Measurements from ENCODE around the gene TCEANC2. TPM values are rescaled to one million over a fixed set of nuclear protein-coding genes. Genes with fewer than 3 reads are reported as not detected.
"Not testable (repeated sequence)": the region's sequence is repeated elsewhere in the genome, so short reads cannot be mapped to it uniquely, and the experiment has no call there.

TCEANC2 gene
- total RNA-seq (2014; rRNA removed; shearing (Covaris generic)): 3.0 and 5.7 TPM in 2 replicates

GRCh38 chr1:54052934-54053744 is at the start of gene TCEANC2, which contains the start of gene TMEM59:
Gene TCEANC2, plus strand, starts transcription at chr1:54053608. Its CDS starts 815 bp downstream, at chr1:54054423.
Gene TMEM59, minus strand, starts transcription at chr1:54053204. Its CDS starts 16 bp downstream, at chr1:54053188.
- in situ Hi-C loops (cut with HindIII; ENCODE audit: low sequenced_read_pairs): no loop called here

DNA sequence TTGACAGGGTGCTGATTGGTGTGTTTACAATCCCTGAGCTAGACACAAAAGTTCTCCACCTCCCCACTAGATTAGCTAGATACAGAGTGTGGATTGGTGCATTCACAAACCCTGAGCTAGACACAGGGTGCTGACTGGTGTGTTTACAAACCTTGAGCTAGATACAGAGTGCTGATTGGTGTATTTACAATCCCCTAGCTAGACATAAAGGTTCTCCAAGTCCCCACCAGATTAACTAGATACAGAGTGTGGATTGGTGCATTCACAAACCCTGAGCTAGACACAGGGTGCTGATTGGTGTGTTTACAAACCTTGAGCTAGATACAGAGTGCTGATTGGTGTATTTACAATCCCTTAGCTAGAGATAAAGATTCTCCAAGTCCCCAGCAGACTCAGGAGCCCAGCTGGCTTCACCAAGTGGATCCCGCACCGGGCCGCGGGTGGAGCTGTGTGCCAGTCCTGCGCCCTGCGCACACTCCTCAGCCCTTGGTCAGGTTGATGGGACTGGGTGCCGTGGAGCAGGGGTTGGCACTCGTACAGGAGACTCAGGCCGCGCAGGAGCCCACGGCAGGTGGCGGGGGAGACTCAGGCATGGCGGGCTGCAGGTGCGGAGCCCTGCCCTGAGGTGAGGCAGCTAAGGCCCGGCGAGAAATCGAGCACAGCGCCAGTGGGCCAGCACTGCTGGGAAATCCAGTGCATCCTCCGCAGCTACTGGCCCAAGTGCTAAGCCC is 49.5 kb upstream of the TCEANC2 start:
- DNase-seq (ENCODE audit: low spot score); in situ Hi-C loops (cut with HindIII; ENCODE audit: low sequenced_read_pairs): not testable (repeated sequence)

More at GRCh38 chr1:54052934-54053744, at the start of gene TCEANC2, which contains the start of gene TMEM59:
- peak; percentile 99 for DNase-seq (ENCODE audit: low spot score)

DNA sequence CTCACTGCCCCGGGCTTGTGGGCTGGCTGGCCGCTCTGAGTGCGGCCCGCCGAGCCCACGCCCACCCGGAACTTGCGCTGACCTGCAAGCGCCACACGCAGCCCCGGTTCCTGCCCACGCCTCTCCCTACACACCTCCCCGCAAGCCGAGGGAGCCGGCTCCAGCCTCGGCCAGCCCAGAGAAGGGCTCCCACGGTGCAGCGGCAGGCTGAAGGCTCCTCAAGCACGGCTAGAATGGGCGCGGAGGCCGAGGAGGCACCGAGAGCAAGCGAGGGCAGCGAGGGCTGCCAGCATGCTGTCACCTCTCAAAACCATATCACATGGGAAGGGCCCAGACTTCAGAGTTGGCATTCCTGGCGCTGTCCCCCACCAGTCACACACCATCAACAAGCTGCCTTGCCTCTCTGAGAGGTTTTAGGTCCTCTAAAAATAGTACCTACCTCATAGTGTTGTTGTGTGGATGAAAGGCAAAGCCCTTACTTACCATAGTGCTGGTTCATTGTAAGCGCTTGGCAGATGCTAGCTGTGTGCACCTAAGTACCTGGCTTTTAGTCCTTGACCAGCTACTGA is 48.8 kb upstream of the TCEANC2 start:
- no peak for DNase-seq (ENCODE audit: low spot score)

GRCh38 chr1:54006508-54006907 is 46.9 kb upstream of the TCEANC2 start:
- in situ Hi-C loops (cut with HindIII; ENCODE audit: low sequenced_read_pairs): no loop called here
- no peak for DNase-seq (ENCODE audit: low spot score)

More for the DNA sequence above, 48.8 kb upstream of the TCEANC2 start:
- in situ Hi-C loops (cut with HindIII; ENCODE audit: low sequenced_read_pairs): no loop called here

DNA sequence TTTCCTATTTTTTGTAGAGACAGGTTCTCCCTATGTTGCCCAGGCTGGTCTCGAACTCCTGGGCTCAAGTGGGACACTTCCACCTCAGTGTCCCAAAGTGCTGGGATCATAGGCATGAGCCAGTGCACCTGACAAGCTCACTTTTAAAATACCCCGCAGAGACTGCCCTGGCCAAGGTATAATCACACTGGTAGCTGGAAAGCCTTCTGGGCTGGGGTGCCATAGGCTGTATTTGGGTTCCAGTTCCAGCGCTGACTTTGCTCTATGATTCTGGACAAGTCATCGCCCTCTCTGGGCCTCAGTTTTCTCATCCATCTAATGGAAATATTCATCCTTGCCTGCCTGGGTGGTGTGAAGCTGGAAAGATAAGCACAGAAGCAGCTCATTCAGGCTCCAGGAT is 45.8 kb upstream of the TCEANC2 start:
- DNase-seq (ENCODE audit: low spot score): no peak
- in situ Hi-C loops (cut with HindIII; ENCODE audit: low sequenced_read_pairs): no loop called here

DNA sequence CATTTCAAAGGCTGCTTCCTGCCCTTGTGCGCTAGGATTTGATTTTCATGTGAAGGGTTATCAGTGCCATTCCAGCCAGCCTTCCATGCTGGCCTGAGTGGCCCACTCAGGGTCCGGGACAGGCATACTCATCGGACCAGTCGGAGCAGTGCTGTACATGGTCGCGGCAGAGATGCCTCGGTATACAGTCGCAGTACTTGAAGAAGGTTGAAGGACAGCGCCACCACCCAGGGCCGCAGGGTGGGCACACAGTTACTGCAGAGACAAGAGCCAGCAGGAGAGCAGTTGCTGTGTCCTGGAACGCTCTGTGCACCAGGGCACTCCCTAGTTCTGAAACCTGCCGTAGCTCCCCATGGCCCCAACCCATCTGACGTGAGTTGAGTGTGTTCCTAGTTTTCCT is 44.5 kb upstream of the TCEANC2 start:
- in situ Hi-C loops (cut with HindIII; ENCODE audit: low sequenced_read_pairs): no loop called here
- no peak for DNase-seq (ENCODE audit: low spot score)

GRCh38 chr1:54009406-54009805 is 44.0 kb upstream of the TCEANC2 start:
- in situ Hi-C loops (cut with HindIII; ENCODE audit: low sequenced_read_pairs): no loop called here
- DNase-seq (ENCODE audit: low spot score): no peak

- DNase-seq (ENCODE audit: low spot score): no peak
- in situ Hi-C loops (cut with HindIII; ENCODE audit: low sequenced_read_pairs): no loop called here
These were observed 42.8 kb upstream of the TCEANC2 start for GRCh38 chr1:54010415-54011117.

DNA sequence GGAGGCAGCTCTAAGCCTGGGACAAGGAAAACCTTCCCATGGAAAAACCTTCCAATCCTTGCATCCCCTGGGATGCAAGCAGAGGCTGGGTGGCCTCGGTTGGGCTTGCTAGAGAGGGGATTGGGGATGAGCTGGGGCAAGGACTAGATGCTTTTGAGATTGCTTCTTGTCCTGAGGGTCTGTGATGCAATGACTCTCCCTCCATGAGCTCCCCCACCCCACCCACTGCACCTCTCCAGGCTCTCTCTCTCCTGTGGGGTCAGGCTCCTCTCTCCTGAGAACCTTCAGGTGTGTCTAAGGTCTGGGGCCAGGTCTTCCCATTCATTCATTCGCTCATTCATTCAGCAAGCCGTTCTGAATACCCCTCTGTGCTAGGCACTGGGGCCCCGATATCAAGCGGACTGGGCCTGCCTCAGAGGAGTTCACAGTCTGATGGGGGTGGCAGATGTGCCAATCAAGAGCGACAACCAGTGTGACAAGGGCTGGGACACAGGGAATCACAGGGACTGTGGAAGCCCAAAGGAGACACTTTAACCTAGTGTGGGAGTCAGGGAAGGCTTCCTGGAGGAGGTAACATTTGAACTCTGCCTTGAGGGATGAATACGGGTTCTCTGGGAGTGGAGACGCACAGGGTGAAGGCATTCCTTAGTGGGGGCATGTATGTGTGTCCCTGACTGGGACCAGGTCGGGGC is 41.9 kb upstream of the TCEANC2 start:
- in situ Hi-C loops (cut with HindIII; ENCODE audit: low sequenced_read_pairs): no loop called here
- no peak for DNase-seq (ENCODE audit: low spot score)

- DNase-seq (ENCODE audit: low spot score): no peak
- in situ Hi-C loops (cut with HindIII; ENCODE audit: low sequenced_read_pairs): no loop called here
These were observed 41.4 kb upstream of the TCEANC2 start for GRCh38 chr1:54012008-54012325.

- no peak for DNase-seq (ENCODE audit: low spot score)
- in situ Hi-C loops (cut with HindIII; ENCODE audit: low sequenced_read_pairs): no loop called here
These were observed 40.5 kb upstream of the TCEANC2 start for GRCh38 chr1:54012863-54013262.

GRCh38 chr1:54013393-54014008 is 39.9 kb upstream of the TCEANC2 start:
- in situ Hi-C loops (cut with HindIII; ENCODE audit: low sequenced_read_pairs): no loop called here
- DNase-seq (ENCODE audit: low spot score): no peak

DNA sequence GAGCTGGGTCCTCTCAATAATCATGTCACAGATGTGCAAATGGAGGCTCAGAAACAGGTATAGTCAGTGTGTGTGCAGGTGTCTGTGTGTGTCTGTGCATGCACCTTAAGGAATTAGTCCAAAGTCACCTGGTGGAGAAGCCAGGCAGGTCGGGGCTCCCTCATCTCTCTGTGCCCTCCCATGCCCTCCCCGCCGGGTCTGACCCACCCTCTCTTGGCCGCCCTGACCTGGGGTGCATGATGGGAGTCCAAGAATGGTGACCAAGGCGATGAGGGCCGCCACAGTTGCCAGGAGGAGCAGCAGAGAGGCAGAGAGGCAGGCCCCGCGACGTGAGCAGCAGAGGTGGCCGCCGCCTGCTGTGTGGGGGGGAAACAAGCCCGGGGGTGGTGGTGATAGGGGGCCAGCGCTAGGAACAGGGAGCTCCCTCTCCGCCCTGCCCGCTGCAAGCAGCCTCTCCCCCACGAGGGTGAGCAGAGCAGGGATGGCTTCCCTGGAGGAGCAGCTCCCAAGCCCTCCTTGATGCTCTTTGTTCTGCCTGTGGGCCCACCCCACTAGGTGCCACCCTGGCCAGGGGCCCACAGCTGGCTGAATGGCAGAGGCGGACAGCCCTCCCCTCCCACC is 39.3 kb upstream of the TCEANC2 start:
- in situ Hi-C loops (cut with HindIII; ENCODE audit: low sequenced_read_pairs): no loop called here
- no peak for DNase-seq (ENCODE audit: low spot score)

DNA sequence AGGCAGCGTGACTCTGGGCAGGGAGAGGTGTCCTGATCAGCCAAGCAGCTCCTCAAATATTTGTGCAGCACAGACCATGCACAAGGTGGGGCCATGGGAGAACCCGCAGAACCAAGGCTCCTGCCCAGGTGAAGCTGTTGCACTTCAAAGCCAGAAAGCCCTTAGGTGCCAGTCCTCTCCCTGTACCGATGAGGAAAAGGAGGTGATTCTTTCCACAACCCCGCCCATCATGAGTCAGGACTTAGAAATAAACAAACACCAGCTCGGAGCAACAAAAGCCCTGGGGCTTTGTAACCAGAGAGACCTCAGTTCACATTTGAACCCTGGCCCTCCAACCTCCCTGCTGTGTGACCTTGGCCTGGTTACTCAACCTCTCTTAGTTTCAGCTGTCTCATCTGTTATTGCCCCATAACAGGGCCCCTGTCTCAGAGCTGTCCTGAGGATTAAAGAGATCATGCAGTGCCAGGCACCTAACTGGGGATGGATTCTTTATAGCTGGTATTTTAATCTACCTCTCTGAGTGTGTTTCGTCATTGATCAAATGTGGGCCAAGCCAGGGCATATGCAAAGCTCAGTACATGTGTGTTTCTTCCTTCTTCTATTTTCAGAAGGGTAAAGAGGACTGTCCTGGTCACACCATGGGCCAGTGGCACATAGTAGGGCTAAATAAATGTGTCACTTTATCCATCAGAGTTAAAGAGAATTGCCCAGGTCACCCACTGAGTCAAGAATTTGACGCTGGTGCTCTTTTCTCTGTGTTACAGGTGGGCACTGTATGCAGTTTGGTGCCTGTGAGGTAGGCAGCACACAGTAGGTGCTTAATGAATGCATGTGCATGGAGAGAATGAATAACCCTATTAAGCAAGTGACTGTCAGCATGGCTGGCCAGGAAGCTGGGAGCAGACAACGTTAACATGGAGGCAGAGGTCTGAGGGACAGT is 36.8 kb upstream of the TCEANC2 start:
- in situ Hi-C loops (cut with HindIII; ENCODE audit: low sequenced_read_pairs): no loop called here
- no peak for DNase-seq (ENCODE audit: low spot score)

GRCh38 chr1:54017979-54018378 is 35.4 kb upstream of the TCEANC2 start, which contains the start of gene LDLRAD1:
Gene LDLRAD1, minus strand, starts transcription at chr1:54018186. Its CDS starts 74 bp downstream, at chr1:54018112.
- no peak for DNase-seq (ENCODE audit: low spot score)

DNA sequence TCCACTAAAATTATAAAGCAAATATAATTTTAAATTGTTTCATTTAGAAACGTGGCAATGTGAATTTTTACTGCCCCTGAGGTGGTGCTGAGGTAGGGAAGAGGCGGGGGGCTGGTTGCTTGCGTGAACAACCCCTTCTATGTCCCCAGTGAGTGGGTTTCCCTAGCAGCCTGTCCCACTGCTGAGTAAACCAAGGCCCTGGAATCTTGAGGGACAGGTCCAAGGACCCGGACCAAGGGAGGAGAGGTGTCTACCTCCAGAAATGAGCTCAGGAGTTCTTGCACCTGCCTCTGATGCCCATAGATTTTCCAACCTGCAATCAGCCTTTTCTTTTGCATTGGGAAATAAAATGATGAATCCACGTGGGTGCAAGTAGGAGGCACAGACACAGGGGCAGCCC is 34.8 kb upstream of the TCEANC2 start:
- in situ Hi-C loops (cut with HindIII; ENCODE audit: low sequenced_read_pairs): no loop called here

More at GRCh38 chr1:54017979-54018378, 35.4 kb upstream of the TCEANC2 start, which contains the start of gene LDLRAD1:
- in situ Hi-C loops (cut with HindIII; ENCODE audit: low sequenced_read_pairs): no loop called here

More for the DNA sequence above, 34.8 kb upstream of the TCEANC2 start:
- no peak for DNase-seq (ENCODE audit: low spot score)
